ENCODE measurements around the gene CCL14.

CCL14 gene

DNA sequence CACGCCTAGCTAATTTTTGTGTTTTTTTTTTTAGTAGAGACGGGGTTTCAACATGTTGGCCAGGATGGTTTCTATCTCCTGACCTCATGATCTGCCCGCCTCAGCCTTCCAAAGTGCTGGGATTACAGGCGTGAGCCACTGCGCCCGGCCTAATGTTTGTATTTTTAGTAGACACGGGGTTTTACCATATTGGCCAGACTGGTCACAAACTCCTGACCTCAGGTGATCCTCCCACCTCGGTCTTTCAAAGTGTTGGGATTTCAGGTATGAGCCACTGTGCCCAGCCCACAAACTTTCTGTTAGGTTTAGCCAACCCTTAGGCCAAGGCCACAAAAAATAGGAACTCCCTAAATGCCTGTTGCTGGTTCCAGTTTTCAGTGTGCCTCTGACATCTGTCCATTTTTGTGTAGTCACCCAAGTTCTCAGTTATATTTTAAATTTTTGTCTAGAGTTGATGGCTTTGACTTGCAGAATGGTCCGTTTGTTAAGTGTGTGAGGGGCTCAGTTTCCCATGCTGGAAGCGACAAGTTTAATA lies 17.9 kb downstream of the CCL14 start:
- TF ChIP-seq CTCF (IDR thresholded peaks at IDR 0.05; ENCODE audit: insufficient read depth, low read depth, low read length, missing control alignments), result no peak
- no peak for DNase-seq (ENCODE audit: low read depth)
- no peak overlapping the region for H3K4me3 ChIP-seq (ENCODE audit: low read depth, low read length)

GRCh38 chr17:35965272-35965671 lies 21.3 kb downstream of the CCL14 start:
- no peak overlapping the region for H3K4me3 ChIP-seq (ENCODE audit: low read depth, low read length)
- no peak for DNase-seq (ENCODE audit: low read depth)
- TF ChIP-seq CTCF (IDR thresholded peaks at IDR 0.05; ENCODE audit: insufficient read depth, low read depth, low read length, missing control alignments), result no peak

DNA sequence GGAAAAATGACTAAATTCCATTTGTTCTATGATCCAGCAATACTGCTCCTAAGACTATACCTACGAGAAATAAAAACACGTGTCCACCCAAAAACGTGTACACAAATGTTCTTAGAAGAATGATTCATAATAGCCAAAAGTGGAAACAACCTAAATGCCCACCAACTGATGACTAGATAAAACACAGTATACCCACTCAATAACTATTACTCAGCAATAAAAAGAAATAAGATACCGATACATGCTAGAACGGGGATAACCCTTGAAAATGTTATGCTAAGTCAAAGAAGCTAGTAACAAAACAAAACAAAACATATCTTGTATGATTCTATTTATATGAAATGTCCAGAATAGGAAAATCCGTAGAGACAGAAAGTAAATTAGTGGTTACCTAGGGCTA lies 22.9 kb downstream of the CCL14 start:
- no peak overlapping the region for H3K4me3 ChIP-seq (ENCODE audit: low read depth, low read length)
- no peak for DNase-seq (ENCODE audit: low read depth)
- no peak for TF ChIP-seq CTCF (IDR thresholded peaks at IDR 0.05; ENCODE audit: insufficient read depth, low read depth, low read length, missing control alignments)

GRCh38 chr17:35953720-35954119 lies 32.8 kb downstream of the CCL14 start:
- H3K4me3 ChIP-seq (ENCODE audit: low read depth, low read length), result no peak overlapping the region
- TF ChIP-seq CTCF (IDR thresholded peaks at IDR 0.05; ENCODE audit: insufficient read depth, low read depth, low read length, missing control alignments), result no peak
- no peak for DNase-seq (ENCODE audit: low read depth)

DNA sequence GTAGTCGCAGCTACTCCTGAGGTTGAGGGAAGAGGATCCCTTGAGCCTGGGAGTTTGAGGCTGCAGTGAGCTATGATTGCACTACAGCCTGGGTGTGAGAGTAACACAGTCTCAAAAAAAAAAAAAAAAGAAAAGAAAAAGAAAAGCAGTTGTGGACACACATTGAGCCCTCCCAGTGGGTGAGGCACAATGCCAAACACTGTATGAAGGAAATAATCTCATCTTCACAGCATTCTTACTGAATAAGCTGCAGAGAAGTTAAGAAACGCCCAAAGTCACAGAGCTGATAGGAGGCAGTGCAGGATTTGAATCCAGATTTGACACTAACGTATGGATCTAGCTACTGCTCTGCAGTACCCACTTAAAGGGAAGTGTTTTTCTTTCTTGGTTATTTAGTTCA lies 37.1 kb downstream of the CCL14 start:
- DNase-seq (ENCODE audit: low read depth), result no peak
- no peak for TF ChIP-seq CTCF (IDR thresholded peaks at IDR 0.05; ENCODE audit: insufficient read depth, low read depth, low read length, missing control alignments)
- H3K4me3 ChIP-seq (ENCODE audit: low read depth, low read length), result no peak overlapping the region

DNA sequence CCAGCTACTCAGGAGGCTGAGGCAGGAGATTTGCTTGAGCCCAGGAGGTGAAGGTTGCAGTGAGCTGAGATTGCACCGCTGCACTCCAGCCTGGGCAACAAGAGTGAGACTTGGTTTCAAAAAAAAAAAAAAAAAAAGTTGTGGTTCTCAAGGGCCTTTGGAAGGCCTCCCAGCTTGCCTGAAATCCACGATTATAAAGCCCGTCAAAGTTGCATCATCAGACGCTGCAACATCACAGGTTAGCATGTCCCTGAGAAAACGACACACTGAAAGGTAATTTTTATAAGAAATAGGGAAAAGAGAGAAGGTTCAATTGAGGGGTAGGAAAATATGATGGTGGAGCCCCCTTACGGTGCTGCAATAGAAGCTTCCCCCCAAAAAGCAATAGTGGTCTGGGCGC lies 38.4 kb downstream of the CCL14 start:
- TF ChIP-seq CTCF (IDR thresholded peaks at IDR 0.05; ENCODE audit: insufficient read depth, low read depth, low read length, missing control alignments), result no peak
- no peak overlapping the region for H3K4me3 ChIP-seq (ENCODE audit: low read depth, low read length)
- no peak for DNase-seq (ENCODE audit: low read depth)

- no peak overlapping the region for H3K4me3 ChIP-seq (ENCODE audit: low read depth, low read length)
- TF ChIP-seq CTCF (IDR thresholded peaks at IDR 0.05; ENCODE audit: insufficient read depth, low read depth, low read length, missing control alignments), result peak; percentile 88
- DNase-seq (ENCODE audit: low read depth), result peak; percentile 63
Observed at GRCh38 chr17:35947156-35947585, 39.4 kb downstream of the CCL14 start.
